Astrocyte (in vitro differentiated cells and primary cell): ENCODE results near the gene CASKIN2. TPM values are rescaled to one million over a fixed set of nuclear protein-coding genes. Genes with fewer than 3 reads are reported as not detected.

Source experiments
- DNase-seq: peaks from one replicate; pipeline ENCODE4 v3.0.0-alpha.2; 2010; ENCODE audit warnings: low read depth
- FAIRE-seq: peaks from 2 replicates; lab custom pipeline; 2011; peaks lifted over from hg19 to GRCh38; lab: Jason Lieb, UNC
- H2AFZ ChIP-seq: 2 replicates; pipeline ENCODE4 v1.6.0; 2012; ENCODE audit warnings: low read depth, low read length, inconsistent platforms
- H3K27ac ChIP-seq: 2 replicates; pipeline ENCODE4 v1.5.1; 2011; ENCODE audit warnings: low read depth, low read length, inconsistent platforms
- H3K27me3 ChIP-seq: 2 replicates; pipeline ENCODE4 v1.6.0; 2011; ENCODE audit warnings: low read length, inconsistent platforms; ENCODE audit not compliant: insufficient read depth
- H3K36me3 ChIP-seq: 2 replicates; pipeline ENCODE4 v1.5.1; 2011; ENCODE audit warnings: low read length, inconsistent platforms; ENCODE audit not compliant: insufficient read depth
- H3K4me1 ChIP-seq: 2 replicates; pipeline ENCODE4 v1.5.1; 2011; ENCODE audit warnings: low read length, inconsistent platforms; ENCODE audit not compliant: insufficient read depth
- H3K4me2 ChIP-seq: 2 replicates; pipeline ENCODE4 v1.6.0; 2012; ENCODE audit warnings: low read length, inconsistent platforms
- H3K4me3 ChIP-seq: 2 replicates; pipeline ENCODE4 v1.5.1; 2011; ENCODE audit warnings: low read depth, mild to moderate bottlenecking, low read length, inconsistent platforms; ENCODE audit not compliant: insufficient read depth
- H3K79me2 ChIP-seq: 2 replicates; pipeline ENCODE4 v1.6.0; 2012; ENCODE audit warnings: mild to moderate bottlenecking, low read length, inconsistent platforms; ENCODE audit not compliant: insufficient read depth
- H3K9ac ChIP-seq: 2 replicates; pipeline ENCODE4 v1.6.0; 2012; ENCODE audit warnings: mild to moderate bottlenecking, low read length, inconsistent platforms
- H3K9me3 ChIP-seq: 2 replicates; pipeline ENCODE4 v1.5.1; 2012; ENCODE audit warnings: low read depth, mild to moderate bottlenecking, low read length, inconsistent platforms; ENCODE audit not compliant: insufficient read depth
- H4K20me1 ChIP-seq: 2 replicates; pipeline ENCODE4 v1.6.0; 2012; ENCODE audit warnings: low read length, inconsistent platforms; ENCODE audit not compliant: insufficient read depth
- H3K27ac Mint-ChIP-seq: one replicate; pipeline ENCODE4 v1.8.0; 2021; ENCODE audit warnings: mild to moderate bottlenecking, mixed read lengths; ENCODE audit not compliant: unreplicated experiment
- H3K27me3 Mint-ChIP-seq: one replicate; pipeline ENCODE4 v1.8.0; 2021; ENCODE audit warnings: low read depth, mixed read lengths; ENCODE audit not compliant: unreplicated experiment
- H3K36me3 Mint-ChIP-seq: one replicate; pipeline ENCODE4 v1.8.0; 2021; ENCODE audit warnings: low read depth, mixed read lengths; ENCODE audit not compliant: unreplicated experiment
- H3K4me1 Mint-ChIP-seq: one replicate; pipeline ENCODE4 v1.8.0; 2021; ENCODE audit warnings: low read depth, mixed read lengths; ENCODE audit not compliant: unreplicated experiment
- H3K4me3 Mint-ChIP-seq: one replicate; pipeline ENCODE4 v1.8.0; 2021; ENCODE audit warnings: mild to moderate bottlenecking, moderate library complexity, mixed read lengths; ENCODE audit not compliant: unreplicated experiment
- H3K9me3 Mint-ChIP-seq: one replicate; pipeline ENCODE4 v1.8.0; 2021; ENCODE audit warnings: mild to moderate bottlenecking, mixed read lengths; ENCODE audit not compliant: unreplicated experiment
- EZH2 ChIP-seq: IDR thresholded peaks from 2 replicates; pipeline ENCODE4 v1.6.1; 2012; ENCODE audit warnings: mild to moderate bottlenecking, low read length, inconsistent platforms; ENCODE audit not compliant: insufficient read depth
- total RNA-seq: library from RNA; stranded (reverse); gene quantifications from 2 replicates; pipeline ENCODE4 v1.2.1, GENCODE V29; 2021
- TF ChIP-seq, protein P1 (sequence below): IDR thresholded peaks from 2 replicates; pipeline ENCODE4 v1.5.1; 2011; ENCODE audit warnings: low read depth, mild to moderate bottlenecking, inconsistent platforms, low read length, moderate library complexity; ENCODE audit not compliant: insufficient read depth

The CASKIN2 gene
- total RNA-seq, 1 donor from 2014 or later, result 22.8 TPM

DNA sequence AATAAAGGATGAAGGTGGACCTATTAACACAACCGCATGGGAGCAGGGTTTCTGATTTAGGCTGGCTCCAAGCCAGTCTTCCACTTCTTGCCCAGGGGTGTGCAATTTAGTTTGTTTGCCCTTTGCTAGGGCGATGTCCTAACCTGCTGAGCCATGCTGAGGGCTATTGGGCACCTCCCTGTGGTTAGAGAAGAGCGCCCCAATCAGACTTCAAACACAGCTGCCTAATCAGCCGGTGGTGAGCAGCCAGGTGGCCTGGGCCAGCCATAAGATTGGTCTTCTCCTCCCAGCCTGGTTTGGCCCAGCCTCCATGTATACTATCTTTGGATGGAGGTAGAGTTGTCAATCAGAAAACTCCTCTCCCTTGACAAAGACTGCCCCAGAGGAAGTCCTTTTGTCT, 43.2 kb downstream of the CASKIN2 start:
- no peaks in the 10 kb centered on the region for H3K27me3 ChIP-seq
- peaks cover 16% of the 10 kb centered on the region for H3K36me3 Mint-ChIP-seq
- H3K4me1 Mint-ChIP-seq, result peaks cover 12% of the 10 kb centered on the region
- H4K20me1 ChIP-seq, result peaks cover 42% of the 10 kb centered on the region
- H3K27ac Mint-ChIP-seq, result no peak overlapping the region
- TF ChIP-seq, protein P1, sequence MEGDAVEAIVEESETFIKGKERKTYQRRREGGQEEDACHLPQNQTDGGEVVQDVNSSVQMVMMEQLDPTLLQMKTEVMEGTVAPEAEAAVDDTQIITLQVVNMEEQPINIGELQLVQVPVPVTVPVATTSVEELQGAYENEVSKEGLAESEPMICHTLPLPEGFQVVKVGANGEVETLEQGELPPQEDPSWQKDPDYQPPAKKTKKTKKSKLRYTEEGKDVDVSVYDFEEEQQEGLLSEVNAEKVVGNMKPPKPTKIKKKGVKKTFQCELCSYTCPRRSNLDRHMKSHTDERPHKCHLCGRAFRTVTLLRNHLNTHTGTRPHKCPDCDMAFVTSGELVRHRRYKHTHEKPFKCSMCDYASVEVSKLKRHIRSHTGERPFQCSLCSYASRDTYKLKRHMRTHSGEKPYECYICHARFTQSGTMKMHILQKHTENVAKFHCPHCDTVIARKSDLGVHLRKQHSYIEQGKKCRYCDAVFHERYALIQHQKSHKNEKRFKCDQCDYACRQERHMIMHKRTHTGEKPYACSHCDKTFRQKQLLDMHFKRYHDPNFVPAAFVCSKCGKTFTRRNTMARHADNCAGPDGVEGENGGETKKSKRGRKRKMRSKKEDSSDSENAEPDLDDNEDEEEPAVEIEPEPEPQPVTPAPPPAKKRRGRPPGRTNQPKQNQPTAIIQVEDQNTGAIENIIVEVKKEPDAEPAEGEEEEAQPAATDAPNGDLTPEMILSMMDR, result no peak
- TF ChIP-seq EZH2, result no peak
- no peak overlapping the region for H3K4me3 Mint-ChIP-seq
- FAIRE-seq (no peak), DNase-seq (no peak)
- no peaks in the 10 kb centered on the region for H3K27me3 Mint-ChIP-seq
- no peak overlapping the region for H3K4me2 ChIP-seq
- no peak overlapping the region for H3K4me3 ChIP-seq
- no peaks in the 10 kb centered on the region for H3K36me3 ChIP-seq
- no peaks in the 10 kb centered on the region for H3K9me3 Mint-ChIP-seq
- peaks cover 22% of the 10 kb centered on the region for H3K4me1 ChIP-seq
- H3K79me2 ChIP-seq, result peaks cover 22% of the 10 kb centered on the region
- H3K9ac ChIP-seq, result no peak overlapping the region
- no peak overlapping the region for H3K27ac ChIP-seq
- no peak overlapping the region for H2AFZ ChIP-seq
- H3K9me3 ChIP-seq, result no peaks in the 10 kb centered on the region

DNA sequence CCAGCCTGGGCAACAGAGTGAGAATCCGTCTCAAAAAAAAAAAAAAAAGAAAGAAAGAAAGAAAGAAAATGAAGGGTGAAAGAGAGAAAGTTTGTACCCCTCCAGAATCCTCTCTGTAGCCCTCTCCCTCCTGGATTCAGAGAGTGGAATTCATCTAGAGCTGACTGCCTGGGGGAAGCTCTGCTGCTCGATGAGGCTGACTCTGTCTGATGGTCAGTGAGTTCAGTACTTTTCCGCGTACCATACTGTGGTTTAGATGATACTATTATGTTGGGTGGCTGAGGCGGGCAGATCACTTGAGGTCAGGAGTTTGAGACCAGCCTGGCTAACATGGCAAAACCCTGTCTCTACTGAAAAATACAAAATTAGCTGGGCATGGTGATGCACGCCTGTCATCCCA, 44.1 kb downstream of the CASKIN2 start:
- no peaks in the 10 kb centered on the region for H3K9me3 Mint-ChIP-seq
- no peaks in the 10 kb centered on the region for H3K36me3 ChIP-seq
- H3K4me2 ChIP-seq, result no peak overlapping the region
- FAIRE-seq (no peak), DNase-seq (no peak)
- H3K27me3 Mint-ChIP-seq, result no peaks in the 10 kb centered on the region
- no peaks in the 10 kb centered on the region for H3K27me3 ChIP-seq
- no peak overlapping the region for H2AFZ ChIP-seq
- H3K9ac ChIP-seq, result no peak overlapping the region
- no peak overlapping the region for H3K4me3 Mint-ChIP-seq
- TF ChIP-seq, protein P1, result no peak
- TF ChIP-seq EZH2, result no peak
- H3K4me3 ChIP-seq, result no peak overlapping the region
- H3K27ac Mint-ChIP-seq, result no peak overlapping the region
- peaks cover 8% of the 10 kb centered on the region for H3K4me1 Mint-ChIP-seq
- peaks cover 13% of the 10 kb centered on the region for H3K4me1 ChIP-seq
- no peak overlapping the region for H3K27ac ChIP-seq
- H4K20me1 ChIP-seq, result peaks cover 34% of the 10 kb centered on the region
- peaks cover 31% of the 10 kb centered on the region for H3K79me2 ChIP-seq
- H3K36me3 Mint-ChIP-seq, result peaks cover 16% of the 10 kb centered on the region
- H3K9me3 ChIP-seq, result no peaks in the 10 kb centered on the region

DNA sequence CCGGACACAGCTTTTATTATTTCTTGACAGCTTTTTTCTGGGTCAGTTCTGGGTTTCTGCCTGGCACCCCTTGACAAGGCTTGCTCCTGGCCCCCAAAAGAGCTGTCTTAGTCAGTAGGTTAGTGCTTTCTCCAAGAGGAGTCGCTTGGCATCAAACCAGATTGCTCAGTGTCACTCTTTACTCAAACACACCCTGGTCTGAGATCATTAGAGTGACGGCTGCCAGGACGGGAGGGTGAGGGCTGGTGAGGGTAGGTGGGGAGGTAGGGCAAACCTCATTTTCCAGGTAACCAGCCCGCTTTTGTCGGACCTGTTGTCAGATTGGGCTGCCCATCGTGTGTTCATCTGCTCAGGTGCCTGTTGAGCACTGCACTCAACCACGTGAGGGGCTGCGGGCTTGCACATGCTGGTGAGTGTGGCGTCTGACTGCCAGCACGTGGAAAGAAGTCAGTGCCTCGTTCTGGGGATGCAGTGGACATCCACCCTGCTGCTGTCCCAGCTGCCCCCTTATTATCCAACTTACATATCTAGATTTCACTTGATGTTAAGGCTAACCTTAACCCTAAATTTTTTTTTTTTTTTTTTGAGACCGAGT, 46.5 kb downstream of the CASKIN2 start:
- Mint-ChIP-seq H3K4me3 (no peak overlapping the region), H3K4me1 (peaks cover 2% of the 10 kb centered on the region), H3K27ac (no peak overlapping the region), H3K9me3 (no peaks in the 10 kb centered on the region), H3K36me3 (peaks cover 18% of the 10 kb centered on the region), H3K27me3 (no peaks in the 10 kb centered on the region)
- TF ChIP-seq EZH2, result no peak
- TF ChIP-seq, protein P1, result no peak
- DNase-seq (no peak), FAIRE-seq (no peak)
- Histone ChIP-seq H3K36me3 (no peaks in the 10 kb centered on the region), H3K9me3 (no peaks in the 10 kb centered on the region), H3K27ac (no peak overlapping the region), H3K27me3 (no peaks in the 10 kb centered on the region), H4K20me1 (peaks cover 22% of the 10 kb centered on the region), H3K9ac (no peak overlapping the region), H3K79me2 (peaks cover 33% of the 10 kb centered on the region), H2AFZ (no peak overlapping the region), H3K4me2 (no peak overlapping the region), H3K4me1 (no peaks in the 10 kb centered on the region), H3K4me3 (no peak overlapping the region)
